Trophoblast cell (in vitro differentiated cells and primary cell): ENCODE results near the gene PLIN4.

Experiments
- DNase-seq, 2 donors: peaks; one replicate each; pipeline ENCODE4 v3.0.0-alpha.2; 2016
- H2AFZ ChIP-seq: 2 replicates; pipeline ENCODE4 v1.6.1; 2013; ENCODE audit warnings: low read length, moderate library complexity, mild to moderate bottlenecking; ENCODE audit not compliant: insufficient read depth, poor library complexity
- H2AK5ac ChIP-seq: 2 replicates; pipeline ENCODE4 v1.6.1; 2013; ENCODE audit warnings: mild to moderate bottlenecking, low read length
- H2BK120ac ChIP-seq: 2 replicates; pipeline ENCODE4 v1.6.1; 2013; ENCODE audit warnings: low read length, mild to moderate bottlenecking, moderate library complexity; ENCODE audit not compliant: insufficient read depth, poor library complexity
- H2BK12ac ChIP-seq: 2 replicates; pipeline ENCODE4 v1.6.1; 2013; ENCODE audit warnings: mild to moderate bottlenecking, low read length, moderate library complexity
- H2BK5ac ChIP-seq: 2 replicates; pipeline ENCODE4 v1.6.1; 2013; ENCODE audit warnings: low read length, low read depth, moderate library complexity, mild to moderate bottlenecking; ENCODE audit not compliant: poor library complexity
- H3K14ac ChIP-seq: 2 replicates; pipeline ENCODE4 v1.6.1; 2013; ENCODE audit warnings: mild to moderate bottlenecking, low read length
- H3K18ac ChIP-seq: 2 replicates; pipeline ENCODE4 v1.6.1; 2013; ENCODE audit warnings: mild to moderate bottlenecking, low read length
- H3K23ac ChIP-seq: 2 replicates; pipeline ENCODE4 v1.6.1; 2013; ENCODE audit warnings: low read length
- H3K27ac ChIP-seq: 2 replicates; pipeline ENCODE4 v1.5.1; 2013; ENCODE audit warnings: low read depth, mild to moderate bottlenecking, inconsistent platforms, low read length, moderate library complexity
- H3K27me3 ChIP-seq: 2 replicates; pipeline ENCODE4 v1.6.1; 2013; ENCODE audit warnings: inconsistent platforms, mild to moderate bottlenecking, low read length, moderate library complexity; ENCODE audit not compliant: insufficient read depth
- H3K36me3 ChIP-seq, 2 experiments: 1 replicate in 1 of 2; 2 replicates in 1 of 2; pipeline ENCODE4 v1.6.1; 2013; ENCODE audit warnings: low read length in 2 of 2, mild to moderate bottlenecking in 2 of 2, moderate library complexity in 1 of 2; ENCODE audit not compliant: insufficient read depth in 2 of 2, control insufficient read depth in 1 of 2
- H3K4ac ChIP-seq: 2 replicates; pipeline ENCODE4 v1.6.1; 2013; ENCODE audit warnings: low read depth, mild to moderate bottlenecking, low read length, moderate library complexity
- H3K4me1 ChIP-seq, 2 experiments: 1 replicate in 1 of 2; 2 replicates in 1 of 2; pipeline ENCODE4 v1.6.1; 2013; ENCODE audit warnings: low read length in 2 of 2, mild to moderate bottlenecking in 2 of 2, moderate library complexity in 1 of 2; ENCODE audit not compliant: insufficient read depth in 2 of 2, control insufficient read depth in 1 of 2
- H3K4me2 ChIP-seq: 2 replicates; pipeline ENCODE4 v1.6.1; 2013; ENCODE audit warnings: inconsistent platforms, mild to moderate bottlenecking, low read length, moderate library complexity
- H3K4me3 ChIP-seq: 2 replicates; pipeline ENCODE4 v1.5.1; 2013; ENCODE audit warnings: mild to moderate bottlenecking, low read depth, low read length, inconsistent platforms
- H3K79me1 ChIP-seq: one replicate; pipeline ENCODE4 v1.6.1; 2013; ENCODE audit warnings: low read length
- H3K79me2 ChIP-seq: 2 replicates; pipeline ENCODE4 v1.6.1; 2013; ENCODE audit warnings: low read length, mild to moderate bottlenecking; ENCODE audit not compliant: control insufficient read depth, insufficient read depth, poor library complexity
- H3K9ac ChIP-seq: 2 replicates; pipeline ENCODE4 v1.6.1; 2013; ENCODE audit warnings: mild to moderate bottlenecking, low read length
- H3K9me3 ChIP-seq: 2 replicates; pipeline ENCODE4 v1.6.1; 2013; ENCODE audit warnings: low read depth, mild to moderate bottlenecking, control low read depth, inconsistent platforms, low read length; ENCODE audit not compliant: insufficient read depth
- H4K12ac ChIP-seq: 2 replicates; pipeline ENCODE4 v1.6.1; 2013; ENCODE audit warnings: low read depth, mild to moderate bottlenecking, low read length, moderate library complexity
- H4K8ac ChIP-seq: 2 replicates; pipeline ENCODE4 v1.6.1; 2013; ENCODE audit warnings: low read depth, mild to moderate bottlenecking, low read length, moderate library complexity
- H4K91ac ChIP-seq: one replicate; pipeline ENCODE4 v1.6.1; 2013; ENCODE audit warnings: low read depth, mild to moderate bottlenecking, low read length, moderate library complexity
- WGBS: extraction: QIAGEN DNeasy Blood & Tissue Kit; methylation state at CpG from one replicate; pipeline ENCODE4 v1.1.7; 2013; ENCODE audit warnings: missing lambda C conversion rate; ENCODE audit not compliant: insufficient read length, insufficient coverage; ENCODE audit errors: extremely low coverage; 5-methylcytosine and 5-hydroxymethylcytosine counted together

The PLIN4 gene

DNA sequence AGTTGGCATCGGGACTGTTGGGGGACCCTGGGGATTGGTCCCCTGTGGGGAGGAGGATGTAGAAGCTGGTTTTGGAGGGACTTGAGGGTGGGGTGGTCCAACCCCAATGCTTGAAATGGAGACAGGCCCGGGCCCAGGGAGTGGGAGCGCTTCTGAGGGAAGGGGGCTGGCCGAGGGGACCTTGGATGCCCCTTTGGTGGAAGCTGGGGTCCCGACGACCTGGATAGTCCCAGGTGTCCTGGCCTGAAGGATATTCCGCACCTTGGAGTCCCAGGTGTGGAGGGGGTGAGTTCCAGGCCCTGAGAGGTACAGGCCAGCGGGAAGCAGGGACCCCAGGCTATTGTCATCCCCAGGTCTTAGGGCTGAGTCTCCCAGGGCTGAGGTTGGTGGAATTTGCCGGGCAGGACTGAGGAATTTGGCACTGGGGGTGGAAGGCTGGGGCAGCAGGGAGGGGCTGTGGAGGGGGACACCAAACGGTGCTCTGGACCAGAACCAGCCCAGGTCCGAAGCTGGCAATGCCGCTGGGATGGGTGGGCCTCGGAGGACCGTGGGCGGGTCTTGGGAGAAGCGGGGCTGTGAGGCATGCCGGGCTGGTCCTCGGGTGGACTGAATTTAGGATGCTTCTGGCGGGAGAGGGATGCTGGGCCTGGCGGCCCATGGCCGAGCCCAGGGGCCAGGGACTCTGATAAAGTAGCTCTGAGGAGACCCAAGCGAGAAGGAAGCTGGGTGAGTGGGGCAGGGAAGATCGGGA lies 44.3 kb downstream of the PLIN4 start:
- Histone ChIP-seq H3K36me3 (peaks cover 21 to 30% of the 10 kb centered on the region in 2 experiments), H3K4ac (peak overlapping the region; percentile 88), H3K27ac (no peak overlapping the region)

DNA sequence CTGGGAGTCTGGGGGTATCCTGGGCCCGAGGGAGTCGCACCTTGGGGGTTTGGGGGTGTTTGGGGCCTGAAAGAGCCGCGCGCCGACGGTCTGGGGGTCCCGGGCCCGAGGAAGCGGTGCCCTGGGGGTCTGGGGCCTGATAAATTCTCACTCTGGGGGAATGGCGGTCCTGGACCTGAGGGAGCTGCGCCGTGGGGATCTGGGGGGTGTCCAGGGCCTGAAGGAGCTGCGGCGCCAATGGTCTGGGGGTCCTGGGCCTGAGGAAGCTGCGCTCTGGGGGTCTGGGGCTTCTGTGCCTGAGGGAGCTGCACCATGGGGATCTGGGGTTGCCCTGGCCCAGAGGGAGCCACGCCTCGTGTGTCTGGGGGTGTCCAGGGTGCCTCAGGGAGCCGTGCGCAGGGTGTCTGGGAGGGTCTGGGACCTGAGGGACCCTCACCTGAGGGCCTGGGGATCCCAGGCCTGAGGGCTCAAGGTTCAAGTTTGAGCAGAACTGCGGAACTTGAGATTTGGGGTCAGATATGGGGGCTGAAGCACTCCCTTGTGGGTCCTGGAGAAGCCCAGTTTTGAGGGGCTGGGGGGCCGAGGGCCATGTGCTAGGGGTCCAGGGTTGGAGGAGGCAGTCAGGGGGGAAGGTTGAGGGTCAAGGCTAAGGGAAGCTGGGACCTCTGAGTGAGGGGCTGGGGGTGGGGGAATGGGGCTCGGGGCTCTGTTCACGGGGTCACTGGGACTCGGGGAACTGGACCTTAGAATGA lies 45.1 kb downstream of the PLIN4 start:
- H3K9ac ChIP-seq, result peak overlapping the region; percentile 94
- no peak overlapping the region for H3K27ac ChIP-seq
- peak overlapping the region; percentile 1 for H3K18ac ChIP-seq
- no peak overlapping the region for H2AFZ ChIP-seq
- H3K4me2 ChIP-seq, result peak overlapping the region; percentile 91
- peaks cover 7% of the 10 kb centered on the region for H3K79me1 ChIP-seq
- peak overlapping the region; percentile 93 for H4K12ac ChIP-seq
- H2AK5ac ChIP-seq, result peak overlapping the region; percentile 44
- H3K23ac ChIP-seq, result no peak overlapping the region
- H2BK12ac ChIP-seq, result peak overlapping the region; percentile 52
- DNase-seq, result no peak
- H3K79me2 ChIP-seq, result peaks cover 19% of the 10 kb centered on the region
- peak overlapping the region; percentile 76 for H3K14ac ChIP-seq
- H3K4ac ChIP-seq, result peak overlapping the region; percentile 99
- H3K4me3 ChIP-seq, result peak overlapping the region; percentile 96
- WGBS, result no CpG with 5 or more reads among the region's 25 CpGs
- peak overlapping the region; percentile 51 for H4K8ac ChIP-seq
- H2BK5ac ChIP-seq, result no peak overlapping the region
- peak overlapping the region; percentile 63 for H4K91ac ChIP-seq
- no peaks in the 10 kb centered on the region for H3K27me3 ChIP-seq
- peaks cover 13 to 20% of the 10 kb centered on the region in 2 experiments for H3K4me1 ChIP-seq
- H3K36me3 ChIP-seq, result peaks cover 16 to 25% of the 10 kb centered on the region in 2 experiments
- H3K9me3 ChIP-seq, result no peaks in the 10 kb centered on the region
- H2BK120ac ChIP-seq, result no peak overlapping the region

More for the DNA sequence above, 44.3 kb downstream of the PLIN4 start:
- H3K18ac ChIP-seq, result no peak overlapping the region
- H3K23ac ChIP-seq, result no peak overlapping the region
- peaks cover 2% of the 10 kb centered on the region for H3K9me3 ChIP-seq
- H3K9ac ChIP-seq, result no peak overlapping the region
- peak overlapping the region; percentile 15 for H4K91ac ChIP-seq
- peaks cover 13 to 20% of the 10 kb centered on the region in 2 experiments for H3K4me1 ChIP-seq
- H4K8ac ChIP-seq, result peak overlapping the region; percentile 56
- H3K14ac ChIP-seq, result no peak overlapping the region
- peaks cover 19% of the 10 kb centered on the region for H3K79me2 ChIP-seq
- H2BK12ac ChIP-seq, result no peak overlapping the region
- H2AFZ ChIP-seq, result peak overlapping the region; percentile 44
- no peaks in the 10 kb centered on the region for H3K27me3 ChIP-seq
- peak overlapping the region; percentile 80 for H3K4me2 ChIP-seq
- no peak overlapping the region for H2AK5ac ChIP-seq
- no peak overlapping the region for H2BK120ac ChIP-seq
- H3K4me3 ChIP-seq, result peak overlapping the region; percentile 49
- WGBS, result no CpG with 5 or more reads among the region's 23 CpGs
- peak overlapping the region; percentile 22 for H4K12ac ChIP-seq
- peaks cover 7% of the 10 kb centered on the region for H3K79me1 ChIP-seq
- no peak overlapping the region for H2BK5ac ChIP-seq
- DNase-seq, result no peak

DNA sequence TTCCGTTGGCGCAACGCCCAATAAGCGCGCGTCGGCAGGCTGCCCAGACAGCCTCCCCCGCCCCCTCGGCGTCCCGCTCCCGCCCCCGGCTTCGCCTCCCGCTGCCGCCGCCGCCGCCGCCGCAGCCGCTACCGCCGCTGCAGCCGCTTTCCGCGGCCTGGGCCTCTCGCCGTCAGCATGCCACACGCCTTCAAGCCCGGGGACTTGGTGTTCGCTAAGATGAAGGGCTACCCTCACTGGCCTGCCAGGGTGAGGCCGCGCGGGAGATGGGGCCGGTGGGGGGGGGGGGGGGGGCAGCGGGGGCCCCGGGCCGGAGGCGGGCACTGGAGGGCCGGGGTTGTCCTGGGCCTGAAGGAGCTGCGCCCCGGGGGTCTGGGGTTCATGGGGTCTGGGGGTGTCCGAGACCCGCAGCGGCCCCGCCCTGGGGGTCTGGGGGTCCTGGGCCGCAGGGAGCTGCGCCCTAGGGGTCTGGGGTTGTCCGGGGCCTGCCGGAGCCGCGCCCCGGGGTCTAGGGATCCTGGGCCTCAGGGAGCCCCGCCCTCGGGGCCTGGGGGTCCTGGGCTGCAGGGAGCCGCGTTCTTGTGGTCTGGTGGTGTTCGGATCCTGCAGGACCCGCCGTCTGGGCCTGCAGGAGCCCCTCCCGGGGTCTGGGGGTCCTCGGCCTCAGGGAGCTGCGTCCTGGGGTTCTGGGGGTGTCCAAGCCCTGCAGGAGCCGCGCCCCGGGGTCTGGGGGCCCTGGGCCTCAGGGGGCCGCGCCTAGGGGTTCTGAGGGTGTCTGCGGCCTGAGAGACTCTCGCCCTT lies 45.9 kb downstream of the PLIN4 start, which contains the start of gene HDGFL2:
HDGFL2 (plus strand) TSS at position 124 of the 801 bp plus-strand sequence; CDS start at position 178, 54 bp downstream.
- Histone ChIP-seq H2AK5ac (peak within 1 kb of the TSS; percentile 75), H3K36me3 (peaks cover 13 to 22% of the 10 kb centered on the region in 2 experiments), H4K8ac (peak within 1 kb of the TSS; percentile 86), H3K4me2 (peak within 1 kb of the TSS; percentile 91), H2AFZ (peak within 1 kb of the TSS; percentile 92), H3K4ac (peak within 1 kb of the TSS; percentile 99), H3K18ac (peak within 1 kb of the TSS; percentile 49), H2BK5ac (peak within 1 kb of the TSS; percentile 56), H4K12ac (peak within 1 kb of the TSS; percentile 93), H3K4me3 (peak within 1 kb of the TSS; percentile 96), H3K27ac (peak within 1 kb of the TSS; percentile 45), H2BK12ac (peak within 1 kb of the TSS; percentile 52), H3K79me2 (peaks cover 19% of the 10 kb centered on the region), H3K79me1 (peaks cover 7% of the 10 kb centered on the region), H4K91ac (peak within 1 kb of the TSS; percentile 81), H3K9me3 (no peaks in the 10 kb centered on the region), H3K23ac (no peak within 1 kb of the TSS), H3K4me1 (peaks cover 13 to 20% of the 10 kb centered on the region in 2 experiments), H3K27me3 (no peaks in the 10 kb centered on the region), H3K14ac (peak within 1 kb of the TSS; percentile 85), H2BK120ac (peak within 1 kb of the TSS; percentile 59), H3K9ac (peak within 1 kb of the TSS; percentile 94)
- no CpG with 5 or more reads among the region's 71 CpGs for WGBS
- DNase-seq, result no peak
